ENCODE data around the gene COL5A1.
"Not testable (repeated sequence)": the region's sequence is repeated elsewhere in the genome, so short reads cannot be mapped to it uniquely, and the experiment has no call there.

The COL5A1 gene

GRCh38 chr9:134641990-134642384, 384 bp downstream of the COL5A1 start:
- DNase-seq, result peak; percentile 44

DNA sequence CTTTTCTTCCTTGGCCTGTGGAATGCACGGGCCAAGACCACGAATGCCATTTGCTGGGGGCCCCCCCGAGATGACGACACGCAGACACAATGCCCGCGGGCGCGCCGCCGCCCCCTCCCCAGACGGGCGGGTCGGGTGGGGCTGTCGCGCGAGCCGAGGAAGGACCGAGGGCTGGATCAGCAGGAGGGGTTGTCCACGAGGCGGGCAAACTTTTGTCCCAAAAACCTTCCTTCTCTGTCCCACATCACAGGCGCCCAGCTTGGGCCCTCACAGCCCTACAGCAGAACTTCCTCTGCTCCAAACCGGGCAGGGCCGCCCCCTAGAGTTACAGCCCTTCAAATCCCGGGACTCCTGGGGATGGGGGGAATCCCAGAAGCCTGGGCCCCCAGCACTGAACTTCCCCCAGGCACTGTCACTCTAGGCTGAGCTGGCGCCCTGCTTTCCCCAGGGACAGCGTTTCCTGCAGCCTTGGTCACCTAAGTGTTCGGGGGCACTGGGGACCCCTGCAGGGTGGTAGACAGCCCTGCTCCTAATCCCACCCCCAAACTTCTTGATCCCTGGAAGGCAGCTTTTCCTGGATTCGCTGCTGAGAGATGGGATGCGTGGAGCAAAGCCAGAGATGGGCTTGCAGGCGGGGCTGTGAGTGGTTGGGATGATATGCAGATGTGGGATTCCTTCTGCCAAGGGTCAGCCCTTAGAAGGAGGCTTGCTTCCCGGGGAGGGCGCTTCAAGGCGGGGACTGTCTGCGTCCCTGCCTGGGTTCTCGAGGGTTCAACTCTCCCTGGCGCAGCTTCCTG, 980 bp downstream of the COL5A1 start:
- no peak for DNase-seq

DNA sequence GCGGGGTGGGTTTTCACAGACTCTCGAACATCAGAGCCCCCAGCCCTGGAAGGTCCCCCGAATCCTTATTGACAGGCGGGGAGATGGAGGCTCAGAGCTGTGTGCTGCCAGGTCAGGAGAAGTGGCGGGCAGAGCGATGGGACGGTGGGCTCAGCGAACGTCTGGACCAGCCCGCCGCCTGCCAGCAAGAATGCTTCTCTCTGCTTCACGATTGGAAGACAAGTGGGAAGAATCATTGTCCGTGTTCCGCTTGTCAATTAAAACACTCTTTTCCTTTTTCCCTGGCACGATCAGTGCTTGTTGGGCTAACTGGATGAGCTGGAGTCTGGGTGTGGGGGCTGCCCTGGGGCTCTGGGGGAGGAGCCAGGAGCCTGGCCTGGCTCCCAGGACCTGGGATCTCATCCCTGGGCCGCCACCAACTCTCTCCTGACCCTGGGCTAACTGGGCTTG, 1.6 kb downstream of the COL5A1 start:
- DNase-seq, result no peak

- DNase-seq, result not testable (repeated sequence)
These were observed 2.8 kb downstream of the COL5A1 start for GRCh38 chr9:134644401-134644724.

DNA sequence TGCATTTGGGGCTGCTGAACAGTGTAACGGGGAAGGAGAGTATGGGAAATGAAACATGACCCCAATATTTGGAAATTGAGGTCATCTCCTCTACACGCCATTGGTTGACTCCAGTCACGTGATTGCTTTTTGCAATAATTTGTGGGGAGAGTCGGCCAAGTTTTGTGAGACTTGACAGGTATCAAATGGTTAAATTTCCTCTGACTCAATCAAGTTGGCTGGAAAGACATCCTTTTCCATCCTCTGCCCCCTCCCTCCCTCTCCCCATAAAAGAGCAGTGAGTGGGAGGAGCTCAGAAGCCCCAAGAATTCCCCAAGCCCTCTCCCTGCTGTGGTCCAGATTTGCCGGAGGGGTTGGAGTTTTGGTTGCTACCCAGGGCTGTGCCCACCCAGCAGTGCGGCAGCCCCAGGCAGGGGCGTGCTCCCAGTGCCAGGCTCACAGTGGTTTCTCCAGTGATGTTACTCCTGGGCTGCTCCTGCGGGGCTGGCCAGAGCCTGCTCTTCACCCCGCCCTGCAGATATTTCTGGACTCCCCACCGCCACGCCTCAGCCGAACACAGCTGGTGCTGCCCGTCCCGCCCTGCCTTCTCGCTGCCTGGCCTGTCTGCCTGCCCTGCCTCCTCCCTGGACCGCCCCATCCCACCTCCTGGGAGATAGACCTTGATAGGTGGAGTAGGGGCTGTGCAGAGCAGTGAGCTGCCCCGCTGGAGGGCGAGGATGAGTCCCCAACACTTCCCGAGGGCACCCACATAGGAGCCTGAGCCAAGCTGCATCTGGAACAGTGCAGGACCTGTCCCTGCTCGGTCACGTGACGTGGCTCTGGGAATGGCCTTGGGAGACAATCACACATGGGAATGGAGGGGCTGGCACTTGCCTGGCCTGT, 3.4 kb downstream of the COL5A1 start:
- no peak for DNase-seq

DNA sequence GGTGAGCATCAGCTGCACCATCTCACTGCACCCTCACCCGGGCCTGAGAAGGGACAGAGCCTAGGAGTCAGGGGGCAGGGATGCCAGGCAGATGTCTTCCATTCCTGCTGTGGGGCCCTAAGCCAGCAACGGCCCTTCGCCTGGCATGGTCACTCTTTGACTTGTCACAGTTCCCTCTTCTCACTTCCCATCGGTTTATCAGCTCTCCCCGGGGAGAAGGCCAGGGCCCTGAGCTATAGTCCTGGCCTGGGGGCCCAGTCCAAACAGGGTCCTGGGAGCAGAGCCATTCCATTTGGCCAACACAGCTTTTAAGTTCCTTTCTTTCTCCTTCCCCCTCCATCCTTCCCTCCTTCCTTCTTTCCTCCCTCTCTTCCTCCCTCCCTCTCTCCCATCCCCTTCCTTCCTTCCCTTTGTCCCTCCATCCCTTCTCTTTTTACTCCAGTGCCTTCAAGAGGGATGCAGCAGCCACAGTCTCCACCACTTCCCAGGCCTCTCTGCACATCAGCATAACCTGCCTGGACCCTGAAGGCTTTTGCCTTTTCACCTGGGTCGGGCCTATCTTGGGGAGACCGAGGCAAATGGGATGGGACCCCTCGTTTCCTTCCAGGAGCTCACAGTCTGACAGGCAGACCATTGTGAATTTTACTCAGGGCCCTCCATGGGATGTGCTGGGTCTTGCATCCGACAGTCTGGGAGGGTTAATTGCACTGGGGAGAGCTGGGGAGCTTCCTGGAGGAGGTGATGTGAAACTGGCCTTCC, 4.2 kb downstream of the COL5A1 start:
- no peak for DNase-seq

GRCh38 chr9:134647359-134648080, 5.9 kb downstream of the COL5A1 start:
- no peak for DNase-seq

DNA sequence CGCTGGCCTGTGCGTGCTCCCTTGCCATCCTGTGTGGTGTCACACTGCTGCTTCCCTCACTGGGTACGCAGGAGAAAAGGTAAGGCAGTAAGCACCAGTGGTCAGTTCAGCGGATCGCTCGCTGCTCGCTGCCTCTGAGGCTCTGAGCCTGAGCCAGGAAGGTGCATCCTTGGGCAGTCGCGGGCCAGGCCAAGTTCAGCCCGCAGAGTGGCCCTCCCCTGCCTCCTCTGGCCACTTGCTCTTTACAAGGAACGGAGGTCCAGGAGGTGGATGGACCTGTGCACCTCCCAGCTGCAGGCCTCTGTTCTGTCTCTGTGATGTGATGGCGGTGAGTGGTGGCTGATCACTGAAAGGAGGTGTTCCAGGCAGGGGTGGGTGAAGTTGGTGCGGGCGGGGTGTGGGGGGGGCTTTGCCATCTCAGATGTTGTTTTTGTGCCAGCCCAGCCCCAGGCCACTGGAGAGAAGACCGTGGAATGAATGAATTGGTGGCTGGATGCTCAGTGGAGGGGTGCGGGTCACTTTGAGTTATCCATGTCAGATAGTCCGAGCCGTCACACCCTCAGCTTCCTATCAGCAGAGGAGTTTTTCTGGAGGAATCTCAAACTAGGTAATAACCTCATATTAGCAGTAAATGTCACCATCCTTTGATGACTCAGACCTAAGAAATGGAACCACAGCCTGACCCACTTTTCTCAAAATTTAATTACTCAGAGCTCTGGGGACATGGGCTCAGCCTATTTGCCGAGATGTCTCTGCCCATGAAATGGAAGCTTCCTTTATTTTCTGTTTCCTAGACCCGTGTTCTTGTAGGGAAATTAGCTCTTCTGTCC, 7.3 kb downstream of the COL5A1 start:
- no peak for DNase-seq

- DNase-seq, result no peak
These were observed 9.0 kb downstream of the COL5A1 start for GRCh38 chr9:134650431-134651190.

DNA sequence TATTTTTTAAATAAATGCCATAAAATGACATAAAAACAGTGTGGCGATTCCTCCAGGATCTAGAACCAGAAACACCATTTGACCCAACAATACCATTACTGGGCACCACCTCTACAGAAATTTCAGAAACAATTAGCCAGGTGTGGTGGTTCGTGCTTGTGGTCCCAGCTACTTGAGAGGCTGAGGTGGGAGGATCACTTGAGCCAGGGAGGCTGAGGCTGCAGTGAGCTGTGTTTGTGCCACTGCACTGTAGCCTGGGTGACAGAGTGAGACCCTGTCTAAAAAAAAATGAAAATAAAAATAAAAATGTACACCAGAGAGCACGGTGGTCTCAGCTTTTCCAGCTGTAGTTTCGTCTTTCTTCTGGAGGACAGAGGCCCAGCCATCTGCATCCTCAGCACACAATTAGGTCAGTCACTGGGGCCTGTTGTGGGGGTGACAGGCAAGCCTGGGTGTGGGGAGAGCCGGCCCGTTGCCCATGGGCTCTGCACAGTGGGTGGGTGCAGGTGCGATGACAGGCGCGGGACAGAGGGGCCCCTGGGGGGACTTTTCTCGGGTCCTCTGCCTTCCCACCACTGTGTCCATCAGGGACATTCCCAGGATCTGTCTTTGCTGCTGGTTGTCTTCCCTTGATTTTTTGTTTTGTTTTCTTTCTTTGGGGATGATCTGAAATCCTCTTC, 9.8 kb downstream of the COL5A1 start:
- no peak for DNase-seq

DNA sequence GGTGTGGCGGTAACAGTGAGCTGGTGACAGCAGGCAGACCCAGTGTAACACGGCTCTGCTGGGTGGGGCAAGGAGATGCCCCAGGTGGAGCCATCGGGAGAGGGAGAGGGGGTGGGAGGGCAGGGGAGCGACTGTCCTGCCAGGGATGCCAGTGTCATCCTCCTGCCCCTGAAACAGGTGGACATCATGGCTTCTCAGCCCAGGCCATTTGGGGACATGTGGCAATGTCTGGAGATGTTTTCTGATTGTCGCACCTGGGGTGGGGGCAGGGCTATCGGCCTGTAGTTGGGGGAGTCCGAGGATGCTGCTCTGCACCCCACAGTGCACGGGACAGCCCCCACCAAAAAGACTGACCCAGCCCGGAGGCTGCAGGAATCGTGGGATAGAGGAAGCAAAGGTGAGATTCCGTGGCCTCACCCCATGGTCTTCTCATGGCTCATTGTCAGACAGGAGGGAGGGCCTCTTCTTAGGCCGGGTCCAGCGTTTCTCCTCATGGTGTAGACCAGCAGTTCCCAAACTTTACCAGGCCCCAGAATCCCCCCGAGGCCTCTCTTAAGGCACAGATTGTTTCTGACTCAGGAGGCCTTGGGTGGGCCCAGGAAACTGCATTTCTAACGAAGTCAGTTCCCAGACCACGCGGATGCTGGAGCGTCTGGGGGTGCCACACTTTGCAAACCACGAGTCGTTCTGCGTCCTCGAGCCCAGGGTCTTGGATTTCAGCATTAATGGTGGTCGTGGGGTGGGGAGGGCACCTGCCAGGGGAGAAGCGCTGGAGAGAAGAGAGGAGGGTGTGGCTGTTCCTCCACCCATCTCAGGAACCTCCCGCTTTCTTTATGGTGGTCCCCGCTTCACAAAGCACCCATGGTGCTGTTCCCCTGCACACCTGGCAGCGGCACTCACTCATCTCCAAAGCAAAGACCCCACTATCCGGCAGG, 11.0 kb downstream of the COL5A1 start:
- DNase-seq, result no peak

- no peak for DNase-seq
These were observed 11.8 kb downstream of the COL5A1 start for GRCh38 chr9:134653259-134654009.

DNA sequence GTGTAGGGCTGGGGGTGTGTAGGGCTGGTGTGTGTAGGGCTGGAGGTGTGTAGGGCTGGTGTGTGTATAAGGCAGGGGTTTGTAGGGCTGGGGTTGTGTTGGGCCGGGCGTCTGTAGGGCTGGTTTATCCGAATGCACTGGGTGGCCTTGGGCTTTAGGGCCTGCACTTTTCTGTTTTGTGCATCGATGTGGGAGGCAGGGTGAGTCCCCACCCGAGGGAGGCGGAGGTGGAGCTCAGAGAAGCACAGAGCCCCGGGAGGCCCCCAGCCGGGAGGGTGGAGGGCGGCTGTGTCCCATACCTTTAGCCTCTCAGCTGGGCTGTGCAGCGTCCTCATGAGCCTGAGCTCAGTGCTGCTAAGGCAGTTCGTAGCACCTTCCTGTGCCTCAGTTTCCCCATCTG, 13.5 kb downstream of the COL5A1 start:
- no peak for DNase-seq

- DNase-seq, result no peak
These were observed 14.2 kb downstream of the COL5A1 start for GRCh38 chr9:134655586-134656333.

- DNase-seq, result no peak
These were observed 14.9 kb downstream of the COL5A1 start for GRCh38 chr9:134656334-134657006.

DNA sequence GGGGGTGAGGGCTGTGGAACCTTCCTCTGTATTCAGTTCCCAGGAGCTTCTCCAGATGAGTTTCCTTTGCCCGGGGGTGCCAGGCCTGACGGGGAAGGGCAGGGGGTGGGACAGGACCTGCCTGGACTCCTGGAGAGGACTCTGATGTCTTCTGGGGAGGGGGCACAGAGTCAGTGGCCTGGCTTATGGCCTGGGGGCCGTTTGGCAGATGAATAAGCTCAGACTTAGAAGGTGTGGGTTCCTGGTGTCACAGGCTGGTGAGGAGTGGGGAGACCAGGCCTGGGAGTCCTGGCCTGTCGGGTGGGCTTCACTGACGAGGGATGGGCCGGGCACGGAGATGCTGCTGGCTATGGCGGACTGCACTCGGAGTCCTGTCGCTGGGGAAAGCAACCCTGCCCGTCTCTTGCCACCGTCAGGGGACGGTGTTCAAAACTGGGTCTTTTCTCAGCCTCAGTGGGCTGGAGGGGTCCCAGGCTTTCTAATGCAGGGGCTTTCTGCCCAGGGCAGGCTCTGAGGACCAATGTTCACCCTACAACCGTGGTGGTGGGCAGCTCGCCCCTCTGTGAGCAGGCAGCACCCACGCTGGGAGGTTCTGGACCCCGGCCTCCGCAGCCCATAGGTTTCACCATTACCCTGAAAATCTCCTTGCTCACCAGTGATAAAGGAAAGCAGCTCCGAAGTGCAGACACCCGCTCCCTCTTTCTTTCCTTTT, 16.2 kb downstream of the COL5A1 start:
- no peak for DNase-seq

Data from NCI-H2171 (cell line).